Parathyroid adenoma (tissue), 2 donors: ENCODE results near the gene SMAD1.
"Not testable (repeated sequence)": the region's sequence is repeated elsewhere in the genome, so short reads cannot be mapped to it uniquely, and the experiment has no call there.

Experiments
- H2AFZ ChIP-seq: fragments of 300-600 bp; sonication (generic); one replicate; pipeline ENCODE4 v1.7.0; 2017; ENCODE audit warnings: antibody characterized with exemption, mild to moderate bottlenecking
- H3K27ac ChIP-seq: fragments of 300-600 bp; sonication (generic); one replicate; pipeline ENCODE4 v1.7.0; 2017
- H3K27me3 ChIP-seq: fragments of 300-600 bp; sonication (generic); one replicate; pipeline ENCODE4 v1.7.0; 2017; ENCODE audit warnings: low read length; ENCODE audit not compliant: control insufficient read depth, insufficient read depth
- H3K36me3 ChIP-seq: fragments of 300-600 bp; sonication (generic); one replicate; pipeline ENCODE4 v1.7.0; 2017; ENCODE audit warnings: low read length; ENCODE audit not compliant: control insufficient read depth, insufficient read depth
- H3K4me1 ChIP-seq: fragments of 300-600 bp; sonication (generic); one replicate; pipeline ENCODE4 v1.7.0; 2017; ENCODE audit warnings: control low read depth
- H3K4me2 ChIP-seq: fragments of 300-600 bp; sonication (generic); one replicate; pipeline ENCODE4 v1.7.0; 2017; ENCODE audit warnings: low read length
- H3K4me3 ChIP-seq: fragments of 300-600 bp; sonication (generic); one replicate; pipeline ENCODE4 v1.7.0; 2017; ENCODE audit warnings: low read depth, low read length
- H3K79me2 ChIP-seq: fragments of 300-600 bp; sonication (generic); one replicate; pipeline ENCODE4 v1.7.0; 2017; ENCODE audit warnings: control low read depth
- H3K9ac ChIP-seq: fragments of 300-600 bp; sonication (generic); one replicate; pipeline ENCODE4 v1.7.0; 2017; ENCODE audit warnings: mild to moderate bottlenecking
- H3K9me3 ChIP-seq: fragments of 300-600 bp; sonication (generic); one replicate; pipeline ENCODE4 v1.7.0; 2017; ENCODE audit warnings: low read length; ENCODE audit not compliant: control insufficient read depth
- CTCF ChIP-seq: fragments of 300-600 bp; sonication (generic); IDR thresholded peaks from one replicate; pipeline ENCODE4 v1.7.0; 2017; ENCODE audit warnings: antibody characterized with exemption, mild to moderate bottlenecking
- donor health status: primary hyperparathyroidism.

SMAD1 gene

DNA sequence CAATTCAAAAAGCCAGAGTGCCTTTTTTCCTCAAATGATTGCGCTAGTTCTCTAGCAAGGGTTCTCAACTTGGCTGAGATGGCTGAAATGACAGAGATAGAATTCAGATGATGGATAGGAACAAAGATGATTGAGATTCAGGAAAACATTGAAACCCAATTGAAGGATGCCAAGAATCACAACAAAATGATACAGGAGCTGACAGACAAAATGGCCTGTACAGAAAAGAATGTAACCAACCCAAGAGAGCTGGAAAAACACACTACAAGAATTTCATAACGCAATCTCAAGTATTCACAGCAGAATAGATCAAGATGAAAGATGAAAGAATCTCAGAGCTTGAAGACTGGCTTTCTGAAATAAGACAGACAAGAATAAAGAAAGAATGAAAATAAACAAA lies 85.9 kb downstream of the SMAD1 start:
- Histone ChIP-seq H3K4me2 (no peak overlapping the region), H2AFZ (no peak overlapping the region), H3K4me1 (no peaks in the 10 kb centered on the region), H3K9me3 (no peaks in the 10 kb centered on the region), H3K9ac (no peak overlapping the region), H3K4me3 (no peak overlapping the region), H3K27ac (no peak overlapping the region), H3K79me2 (no peaks in the 10 kb centered on the region), H3K36me3 (no peaks in the 10 kb centered on the region), H3K27me3 (no peaks in the 10 kb centered on the region)
- TF ChIP-seq CTCF, result no peak

DNA sequence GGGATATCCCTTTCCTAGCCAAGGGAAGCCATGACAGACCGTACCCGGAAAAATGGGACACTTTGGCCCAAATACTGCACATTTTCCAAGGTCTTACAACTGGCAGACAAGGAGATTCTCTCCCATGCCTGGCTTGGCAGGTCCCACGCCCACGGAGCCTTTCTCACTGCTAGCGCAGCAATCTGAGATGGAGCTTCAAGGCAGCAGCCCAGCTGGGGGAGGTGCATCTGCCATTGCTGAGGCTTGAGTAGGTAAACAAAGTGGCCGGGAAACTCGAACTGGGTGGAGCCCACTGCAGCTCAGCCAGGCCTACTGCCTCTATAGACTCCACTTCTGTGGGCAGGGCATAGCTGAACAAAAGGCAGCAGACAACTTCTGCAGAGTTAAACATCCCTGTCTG lies 92.9 kb downstream of the SMAD1 start:
- not testable (repeated sequence) for H3K79me2 ChIP-seq, H3K9me3 ChIP-seq, H3K4me1 ChIP-seq, H3K9ac ChIP-seq, H3K4me2 ChIP-seq, H3K27me3 ChIP-seq, H2AFZ ChIP-seq, H3K27ac ChIP-seq, H3K36me3 ChIP-seq, H3K4me3 ChIP-seq

- H3K27me3 ChIP-seq, result no peaks in the 10 kb centered on the region
Measured at GRCh38 chr4:145580906-145581305, 99.3 kb downstream of the SMAD1 start.

GRCh38 chr4:145583191-145584055 lies 101.8 kb downstream of the SMAD1 start:
- no peaks in the 10 kb centered on the region for H3K79me2 ChIP-seq
- H3K9me3 ChIP-seq, result no peaks in the 10 kb centered on the region
- no peak overlapping the region for H3K9ac ChIP-seq
- no peaks in the 10 kb centered on the region for H3K36me3 ChIP-seq
- no peak overlapping the region for H3K4me2 ChIP-seq
- H3K4me3 ChIP-seq, result no peak overlapping the region
- TF ChIP-seq CTCF, result no peak
- no peaks in the 10 kb centered on the region for H3K27me3 ChIP-seq
- no peak overlapping the region for H2AFZ ChIP-seq
- H3K4me1 ChIP-seq, result no peaks in the 10 kb centered on the region
- no peak overlapping the region for H3K27ac ChIP-seq

More at GRCh38 chr4:145580906-145581305, 99.3 kb downstream of the SMAD1 start:
- Histone ChIP-seq H3K36me3 (no peaks in the 10 kb centered on the region), H3K79me2 (no peaks in the 10 kb centered on the region), H3K4me1 (no peaks in the 10 kb centered on the region), H3K4me2 (no peak overlapping the region), H2AFZ (no peak overlapping the region), H3K9me3 (no peaks in the 10 kb centered on the region), H3K27ac (no peak overlapping the region), H3K9ac (no peak overlapping the region), H3K4me3 (no peak overlapping the region)
- no peak for TF ChIP-seq CTCF

DNA sequence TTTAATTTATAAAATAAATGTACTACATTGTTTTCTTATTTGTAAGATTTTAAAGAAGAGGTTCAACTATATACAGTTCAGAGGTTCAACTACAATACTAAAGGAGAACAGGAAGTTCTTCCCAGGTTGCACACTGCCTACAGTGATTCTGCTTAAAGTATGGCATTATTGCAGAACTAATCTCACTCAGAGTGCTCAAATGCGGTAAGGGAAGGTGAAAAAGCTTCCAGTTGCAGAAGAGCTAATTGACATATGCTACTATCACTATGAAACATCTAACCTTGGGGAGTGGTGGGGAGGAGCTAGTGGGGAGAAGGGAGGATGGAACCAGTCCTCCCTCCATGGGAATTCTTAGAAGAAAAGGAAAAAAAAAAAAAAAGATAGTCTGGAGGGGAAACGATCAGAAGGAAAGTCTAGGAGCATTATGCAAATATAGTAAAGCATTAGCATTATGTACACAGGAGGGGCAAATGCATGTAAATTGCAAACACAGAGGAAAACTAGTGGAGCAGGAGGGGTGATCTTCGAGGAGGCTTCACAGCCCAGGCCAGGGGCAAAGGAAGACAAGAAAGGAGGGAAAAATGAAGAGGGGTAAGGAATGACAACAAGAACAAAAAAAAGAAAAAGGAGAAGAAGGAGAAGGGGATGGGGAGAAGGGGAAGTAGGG lies 105.6 kb downstream of the SMAD1 start:
- TF ChIP-seq CTCF, result no peak
- no peak overlapping the region for H3K4me2 ChIP-seq
- H3K9ac ChIP-seq, result no peak overlapping the region
- no peaks in the 10 kb centered on the region for H3K9me3 ChIP-seq
- H3K36me3 ChIP-seq, result no peaks in the 10 kb centered on the region
- no peaks in the 10 kb centered on the region for H3K79me2 ChIP-seq
- no peak overlapping the region for H2AFZ ChIP-seq
- H3K4me3 ChIP-seq, result no peak overlapping the region
- H3K27ac ChIP-seq, result no peak overlapping the region
- no peaks in the 10 kb centered on the region for H3K27me3 ChIP-seq
- H3K4me1 ChIP-seq, result no peaks in the 10 kb centered on the region

GRCh38 chr4:145589381-145589780 lies 107.7 kb downstream of the SMAD1 start:
- H3K4me2 ChIP-seq, H3K9ac ChIP-seq, H3K79me2 ChIP-seq, H3K9me3 ChIP-seq, H2AFZ ChIP-seq, H3K36me3 ChIP-seq, H3K27ac ChIP-seq, H3K4me3 ChIP-seq, H3K27me3 ChIP-seq, H3K4me1 ChIP-seq: not testable (repeated sequence)
